GM19328 (cell line): ENCODE data around the gene GFM1.

ENCODE experiments used
- ATAC-seq: cut with Tn5 transposase; IDR thresholded peaks from one replicate; pipeline ENCODE4 v1.9.1; 2021; ENCODE audit warnings: mild to moderate bottlenecking, moderate library complexity; ENCODE audit not compliant: unreplicated experiment

The GFM1 gene

DNA sequence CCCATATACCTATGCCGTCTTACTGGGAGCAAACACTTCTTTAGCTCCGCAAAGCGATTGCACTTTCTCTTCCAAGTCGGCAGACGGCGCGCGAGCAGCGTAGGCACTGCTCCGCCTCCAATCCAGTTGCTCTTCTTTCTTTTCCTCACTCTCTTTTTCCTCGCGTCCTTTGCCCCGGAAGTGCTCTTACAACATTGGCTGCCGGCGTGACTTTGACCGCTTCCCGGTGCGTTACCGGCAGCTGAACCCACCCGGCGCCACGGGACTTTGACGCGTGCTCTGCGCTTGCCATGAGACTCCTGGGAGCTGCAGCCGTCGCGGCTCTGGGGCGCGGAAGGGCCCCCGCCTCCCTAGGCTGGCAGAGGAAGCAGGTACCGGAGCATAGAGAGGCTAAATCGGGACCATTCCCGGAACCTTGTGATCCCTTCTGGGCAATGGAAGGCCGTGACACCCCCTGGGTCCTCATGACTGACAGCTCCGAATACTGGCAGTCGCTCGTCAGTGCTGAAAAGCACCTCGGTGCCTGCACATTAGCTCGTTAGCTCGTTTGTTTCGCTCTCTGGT is at the start of gene GFM1:
Gene GFM1, plus strand, starts transcription at position 183 of the 564 bp plus-strand sequence. Its CDS starts 108 bp downstream, at position 291.
- peak; percentile 98 for ATAC-seq

DNA sequence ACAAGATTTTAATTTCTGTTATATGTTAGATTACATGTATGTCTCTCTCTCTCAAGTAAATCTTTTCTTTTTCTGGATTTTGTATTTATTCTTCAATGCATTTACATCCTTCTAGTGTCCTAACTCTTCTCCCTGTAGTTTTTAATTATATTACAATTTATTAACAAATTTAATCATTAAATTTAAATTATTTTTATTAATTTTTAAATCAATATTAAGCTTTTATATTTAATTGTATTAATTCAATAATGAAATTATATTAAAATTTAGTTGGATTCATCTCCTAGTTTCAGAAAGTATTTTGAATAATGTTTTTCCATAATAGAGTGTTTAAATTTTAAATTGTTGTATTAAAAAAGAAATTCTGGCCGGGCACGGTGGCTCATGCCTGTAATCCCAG is 43.5 kb upstream of the GFM1 start:
- ATAC-seq: no peak

DNA sequence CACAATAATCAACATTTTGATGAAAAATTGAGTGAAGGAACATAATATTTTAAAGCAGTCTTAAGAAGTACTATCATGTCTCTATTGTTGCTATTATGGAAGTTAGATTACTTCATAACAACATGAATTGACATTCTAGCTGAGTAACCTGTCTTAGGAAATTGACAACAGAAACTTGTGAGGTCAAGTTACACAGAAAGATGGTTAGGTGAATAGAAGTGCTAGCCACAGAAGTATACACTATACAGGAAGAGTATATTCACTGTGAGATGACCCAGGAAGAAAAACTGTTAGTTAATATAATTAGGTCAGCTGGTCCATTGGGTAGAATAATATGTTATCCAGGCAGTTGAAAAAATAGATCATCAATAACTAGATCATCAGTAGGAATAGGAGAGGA is 42.1 kb upstream of the GFM1 start:
- ATAC-seq: no peak

DNA sequence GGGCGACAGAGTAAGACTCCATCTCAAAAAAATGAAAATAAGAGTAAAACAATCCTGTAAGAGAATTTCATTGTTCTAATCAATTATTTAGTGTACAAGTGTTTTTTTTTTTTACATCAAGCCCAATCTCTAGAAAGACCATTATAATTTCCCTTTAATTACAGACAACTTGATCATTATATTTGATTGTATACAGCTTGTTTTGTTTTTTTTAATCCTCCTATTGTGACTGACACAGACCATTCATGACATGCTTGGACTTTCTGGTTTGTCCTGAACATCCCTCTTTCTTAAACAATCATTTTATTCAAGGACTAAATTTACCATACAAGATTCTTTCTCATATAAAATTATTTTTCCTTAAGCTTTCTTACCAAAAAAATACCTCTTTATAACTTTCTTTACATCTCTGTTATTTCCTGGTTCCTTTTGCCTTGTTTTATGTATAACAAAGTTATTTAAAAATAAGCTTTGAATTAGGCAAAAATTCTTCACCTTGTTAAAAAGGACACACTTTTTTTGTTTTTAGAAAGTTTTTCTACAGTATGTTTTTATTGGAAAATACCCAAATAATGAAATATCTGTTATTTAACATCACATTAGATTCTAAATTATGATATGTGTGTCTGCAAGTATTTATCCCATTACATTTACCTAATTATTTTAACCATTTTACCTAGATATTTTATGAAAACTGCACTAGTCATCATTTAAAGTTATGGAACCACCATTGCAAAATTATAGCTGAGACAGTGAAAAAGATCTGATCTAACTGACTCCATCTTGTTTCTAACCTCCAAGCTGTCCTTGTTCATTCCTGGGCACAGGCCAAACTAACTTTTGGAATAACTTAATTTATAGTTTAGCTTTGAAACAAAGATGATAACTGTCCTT is 26.1 kb upstream of the GFM1 start:
- ATAC-seq: no peak

DNA sequence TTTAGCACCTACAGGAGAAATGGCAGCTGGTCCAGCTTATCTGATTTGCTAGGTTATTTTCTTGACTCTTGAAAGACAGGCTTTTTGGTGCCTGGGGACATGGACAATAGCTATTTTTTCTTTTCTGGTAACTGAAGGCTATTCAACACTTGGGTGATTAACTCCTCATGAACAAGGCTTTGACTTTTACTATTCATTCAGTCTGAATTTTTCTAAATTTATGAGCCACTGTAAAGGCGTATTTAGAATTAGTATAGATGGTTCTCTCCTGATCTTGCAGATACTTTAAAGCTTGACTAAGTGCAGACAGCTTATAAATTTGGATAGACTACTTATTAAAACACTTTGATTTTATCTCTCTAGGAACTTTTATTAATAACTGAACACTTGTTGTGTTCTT is 18.4 kb upstream of the GFM1 start:
- ATAC-seq: no peak

DNA sequence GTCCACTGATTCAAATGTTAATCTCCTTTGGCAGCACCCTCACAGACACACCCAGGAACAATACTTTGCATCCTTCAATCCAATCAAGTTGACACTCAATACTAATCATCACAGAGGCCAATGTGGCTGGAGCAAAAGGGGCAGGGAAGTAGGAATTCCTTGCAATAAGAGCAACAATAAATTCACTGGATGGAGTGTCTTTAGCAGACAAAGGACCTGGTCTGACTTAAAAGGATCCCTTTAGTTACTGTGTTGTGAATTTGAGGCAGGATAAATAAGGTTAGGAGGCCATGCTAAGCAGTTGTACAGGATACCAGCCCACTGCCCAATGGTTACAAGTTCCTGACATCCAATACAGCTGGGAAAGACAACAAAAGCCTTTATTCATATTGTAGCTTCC is 12.3 kb upstream of the GFM1 start:
- no peak for ATAC-seq

DNA sequence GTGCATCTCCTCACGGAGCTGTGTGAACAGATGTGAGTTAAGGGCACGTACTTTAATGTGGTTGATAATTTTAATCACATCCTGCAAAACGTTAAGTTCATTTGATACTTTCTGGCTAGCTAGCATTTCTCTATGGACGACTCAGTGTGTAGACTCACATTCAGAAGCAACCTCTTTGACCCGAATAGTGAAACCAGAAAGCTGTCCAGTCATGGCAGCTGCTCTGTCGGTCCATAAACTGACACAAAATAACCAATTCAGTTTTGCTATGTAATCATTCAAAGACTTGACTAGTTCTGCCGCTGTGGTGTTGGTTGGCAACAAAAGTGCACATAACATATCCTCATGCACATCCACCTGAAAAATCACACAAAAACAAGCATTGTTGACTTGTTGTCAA is 3.7 kb upstream of the GFM1 start:
- ATAC-seq: no peak

DNA sequence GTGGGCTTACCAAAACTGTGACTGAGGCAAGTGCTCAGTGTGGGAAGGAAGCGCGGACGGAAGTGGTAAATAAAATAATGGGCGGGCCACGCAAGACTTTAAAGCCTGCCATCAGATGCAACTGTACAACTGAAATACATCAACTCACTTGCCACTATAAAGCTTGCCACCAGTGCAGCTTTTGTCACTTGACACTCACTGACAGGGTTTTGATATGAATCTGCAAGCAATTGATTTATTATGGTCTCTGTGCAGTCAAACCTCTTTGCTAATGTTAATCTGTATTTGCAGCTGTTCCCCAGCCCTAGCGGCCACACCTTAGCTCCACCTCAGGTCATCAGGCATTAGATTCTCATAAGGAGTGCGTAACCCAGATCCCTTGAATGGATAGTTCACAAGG is 2.3 kb upstream of the GFM1 start:
- ATAC-seq: no peak

DNA sequence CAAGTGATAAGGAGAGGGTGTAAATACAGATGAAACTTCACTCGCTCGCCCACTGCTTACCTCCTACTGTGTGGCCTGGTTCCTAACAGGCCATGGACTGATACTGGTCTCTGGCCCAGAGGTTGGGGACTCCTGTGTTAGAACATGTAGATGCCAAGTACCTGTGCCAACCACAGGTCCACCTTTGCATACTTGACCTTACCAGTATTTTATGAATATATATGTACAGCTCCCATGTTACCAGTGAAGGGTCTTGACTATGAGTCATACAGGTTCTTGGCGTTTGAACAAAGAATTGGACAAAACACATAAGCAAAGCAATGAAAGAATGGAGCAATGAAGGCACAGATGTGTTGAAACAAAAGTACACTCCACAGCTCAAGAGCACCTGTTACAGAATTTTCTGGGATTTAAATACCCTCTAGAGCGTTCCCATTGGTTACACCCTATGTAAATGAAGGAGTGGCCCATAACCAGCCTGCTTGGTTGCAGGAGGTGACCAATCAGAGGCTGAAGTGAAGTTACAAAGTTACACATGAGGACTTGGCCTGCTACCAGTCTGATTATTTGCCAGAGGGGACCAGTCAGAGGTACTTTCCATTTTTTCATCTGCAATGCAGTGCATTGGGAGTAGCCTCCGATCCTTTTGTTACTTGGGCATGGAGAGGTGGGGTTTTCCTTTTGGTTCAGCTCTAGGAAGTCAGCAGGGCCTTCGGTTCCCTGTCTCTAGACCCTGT is 1.7 kb upstream of the GFM1 start:
- no peak for ATAC-seq

DNA sequence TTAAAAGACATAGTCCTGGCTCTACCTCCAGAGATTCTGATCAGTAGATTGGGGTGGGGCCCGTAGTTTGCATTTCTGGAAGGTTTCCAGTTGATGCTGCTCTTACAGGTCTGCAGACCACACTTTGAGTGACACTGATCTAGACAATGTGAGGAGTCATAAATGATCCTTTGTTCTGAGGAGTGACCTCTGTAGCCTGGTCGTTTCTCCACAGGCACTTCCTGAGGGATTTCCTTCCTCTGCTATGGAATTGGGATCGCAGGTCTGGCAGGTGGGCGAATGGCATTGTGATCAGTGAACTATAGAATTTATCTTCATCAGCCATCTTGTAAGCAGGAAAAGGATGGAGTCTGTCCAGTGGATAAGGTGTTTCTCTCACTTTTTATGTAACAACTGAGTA is 5.5 kb downstream of the GFM1 start:
- no peak for ATAC-seq

DNA sequence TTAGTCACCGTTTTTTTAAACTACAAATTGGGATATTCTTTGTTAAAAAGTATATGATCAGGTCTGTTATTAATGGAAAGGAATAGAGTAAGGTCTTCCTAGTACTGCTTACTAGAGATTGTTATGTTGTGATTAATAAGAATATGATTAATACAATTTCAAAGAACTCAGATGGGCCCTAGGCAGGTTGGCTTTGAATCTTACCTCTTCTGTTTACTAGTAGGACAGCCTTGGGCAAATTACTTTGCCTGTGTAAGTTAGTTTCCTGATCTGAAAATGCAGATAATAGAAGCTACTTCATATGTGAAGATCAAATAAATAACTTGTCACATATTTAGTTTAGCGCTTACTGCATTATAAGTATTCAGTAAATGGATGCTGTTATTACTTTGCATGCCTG is 6.9 kb downstream of the GFM1 start:
- ATAC-seq: no peak

DNA sequence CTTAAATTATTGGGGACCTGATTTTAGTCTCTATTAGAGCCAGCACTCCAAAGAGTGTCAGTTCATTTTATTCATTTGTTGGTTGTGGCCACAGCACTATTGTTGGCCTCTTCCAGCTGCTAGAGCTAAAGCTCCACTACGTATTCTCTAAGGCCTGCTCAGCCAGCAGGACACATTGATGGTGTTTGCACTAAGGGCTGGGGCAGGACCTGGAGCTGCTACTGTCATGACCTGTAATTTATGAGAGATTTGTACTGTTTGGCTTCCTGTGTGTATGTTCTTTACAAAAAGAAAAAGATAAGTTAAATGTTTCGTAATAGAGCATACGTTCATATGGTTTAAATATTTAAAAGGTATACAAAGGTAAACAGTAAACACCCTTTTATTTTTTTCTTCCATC is 8.1 kb downstream of the GFM1 start:
- no peak for ATAC-seq

DNA sequence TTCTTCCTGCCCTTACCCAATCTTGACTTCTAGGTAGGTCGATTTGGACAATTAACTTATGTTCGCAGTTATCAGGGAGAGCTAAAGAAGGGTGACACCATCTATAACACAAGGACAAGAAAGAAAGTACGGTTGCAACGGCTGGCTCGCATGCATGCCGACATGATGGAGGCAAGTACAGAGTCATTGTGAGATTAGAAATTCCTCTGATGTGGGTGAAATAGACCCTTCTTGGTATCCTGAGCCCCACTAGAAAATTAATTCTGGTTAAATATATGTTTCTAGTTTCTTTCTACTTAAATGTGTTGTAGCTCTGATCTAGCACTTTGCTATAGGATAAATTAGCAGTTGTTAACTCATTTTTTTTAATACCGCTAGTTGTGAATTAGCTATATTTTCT is 14.6 kb downstream of the GFM1 start:
- no peak for ATAC-seq

DNA sequence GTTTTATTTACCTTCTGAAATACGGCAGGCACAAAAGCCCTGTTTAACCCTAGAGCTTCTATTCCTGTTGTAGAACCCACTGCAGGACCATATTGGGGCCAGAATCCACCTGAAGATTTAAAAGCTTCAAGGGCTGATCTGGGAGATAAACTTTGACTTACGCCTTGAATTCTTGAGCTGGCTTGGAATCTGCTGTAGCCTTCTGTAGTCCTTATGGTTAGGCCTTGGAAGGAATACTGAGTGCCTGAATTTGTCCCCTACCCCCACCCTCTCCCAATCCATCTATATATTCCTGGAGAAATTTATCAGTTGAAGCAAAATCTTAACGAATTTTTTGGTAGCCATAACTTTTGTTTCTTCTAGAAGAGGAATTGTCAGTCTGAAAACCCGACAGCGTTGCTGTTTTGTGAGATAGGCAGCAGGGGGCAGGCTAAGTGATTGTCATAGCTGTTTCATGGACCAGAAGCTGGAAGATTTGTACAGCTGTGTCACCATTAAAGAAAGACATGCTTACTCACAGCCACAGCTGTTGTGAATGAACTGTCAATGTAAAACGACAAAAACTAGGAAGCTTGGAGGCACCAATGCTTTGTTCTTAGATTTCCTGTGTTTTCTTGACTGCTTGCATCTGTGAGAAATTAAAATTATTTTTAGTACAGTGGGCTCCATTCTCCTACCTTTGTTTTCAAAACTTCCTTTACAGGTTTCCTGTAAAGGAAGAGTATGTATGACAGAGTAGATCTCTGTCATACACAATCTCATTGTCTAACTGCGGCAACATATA is 15.3 kb downstream of the GFM1 start:
- peak; percentile 76 for ATAC-seq

DNA sequence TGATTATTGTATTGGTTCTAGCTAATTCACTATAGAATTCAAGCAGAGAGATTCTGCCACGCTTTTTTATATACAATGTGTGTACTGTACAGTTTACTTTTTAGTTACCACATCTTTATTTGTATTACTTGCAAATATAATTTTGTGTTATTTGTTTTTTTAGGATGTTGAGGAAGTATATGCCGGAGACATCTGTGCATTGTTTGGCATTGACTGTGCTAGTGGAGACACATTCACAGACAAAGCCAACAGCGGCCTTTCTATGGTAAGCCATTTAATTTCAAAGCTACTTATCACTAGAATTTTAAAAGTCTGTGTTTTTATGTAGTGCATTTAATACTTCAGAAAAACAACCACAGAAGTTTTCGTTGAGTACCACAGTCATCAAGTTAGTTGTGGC is 16.4 kb downstream of the GFM1 start:
- no peak for ATAC-seq

DNA sequence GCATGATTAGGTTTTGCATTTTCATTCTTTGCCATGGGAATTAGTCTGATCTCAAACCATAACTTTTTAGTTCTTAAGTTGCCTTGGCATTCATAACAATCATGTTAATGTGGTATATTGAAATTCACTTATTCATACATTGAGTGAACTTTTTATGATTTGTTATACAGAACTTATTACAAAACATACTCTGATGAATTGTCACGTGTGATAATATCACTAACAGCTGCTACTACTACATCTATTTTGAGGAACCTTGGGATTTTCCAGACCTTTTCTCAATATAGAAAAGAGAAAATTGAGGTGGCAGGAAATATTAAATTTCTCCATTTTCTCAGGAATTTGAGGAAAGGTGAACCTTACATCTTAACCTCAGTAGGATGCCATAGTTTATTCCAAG is 18.9 kb downstream of the GFM1 start:
- no peak for ATAC-seq

DNA sequence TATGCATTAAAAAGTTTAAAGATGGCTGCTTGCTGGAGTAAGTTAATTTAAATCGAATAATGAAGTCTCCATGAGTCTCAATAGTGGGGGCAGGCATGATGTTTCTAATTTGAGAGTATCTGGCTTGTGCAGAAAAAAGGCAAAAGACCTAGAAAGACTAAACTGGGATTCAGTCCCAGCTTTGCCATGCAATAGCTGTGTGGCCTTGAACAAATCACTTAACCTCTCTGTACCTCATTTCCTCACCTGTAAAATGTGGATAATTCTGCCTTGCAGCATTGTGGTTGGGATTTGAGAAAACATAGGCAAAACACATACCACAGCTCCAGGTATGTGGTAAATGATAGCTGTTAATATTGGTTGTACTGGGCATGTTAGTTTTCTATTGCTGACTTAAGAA is 19.5 kb downstream of the GFM1 start:
- ATAC-seq: no peak

DNA sequence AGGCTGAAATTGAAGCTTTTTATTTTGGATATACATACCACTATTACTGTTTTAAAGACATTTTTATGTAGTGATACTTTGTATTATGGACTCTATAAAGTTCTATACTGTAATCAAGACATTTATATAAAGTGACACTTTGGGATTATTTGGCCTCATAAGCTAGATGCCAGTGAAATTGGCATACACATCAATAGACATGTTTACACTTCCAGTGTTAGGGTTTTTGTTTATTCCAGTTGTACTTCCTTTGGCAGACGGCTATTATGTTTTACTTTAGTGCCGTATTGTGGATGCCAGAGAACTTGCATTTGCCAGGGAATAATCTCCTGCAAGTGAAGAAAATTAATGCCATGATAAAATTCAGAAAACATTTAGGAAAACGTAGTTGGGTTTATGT is 22.1 kb downstream of the GFM1 start:
- no peak for ATAC-seq

DNA sequence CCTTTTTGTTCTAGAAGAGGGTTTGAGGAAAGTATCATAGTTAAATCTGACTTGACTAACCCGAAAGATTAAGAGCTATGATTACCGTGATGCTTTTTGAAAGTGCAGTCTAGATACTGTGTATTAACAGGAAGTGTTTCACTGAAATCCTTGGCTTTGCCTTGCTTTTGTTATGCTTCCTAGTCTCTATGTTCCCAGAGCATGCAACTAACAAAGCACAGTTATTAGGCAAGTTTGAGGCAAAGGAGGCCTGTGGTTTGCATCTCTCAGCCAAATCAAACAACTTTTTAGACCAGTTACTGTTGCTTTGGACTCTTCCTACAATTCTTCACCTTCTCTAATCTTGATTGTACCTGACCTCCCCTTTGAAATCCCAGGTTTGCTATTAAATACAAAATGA is 24.2 kb downstream of the GFM1 start:
- ATAC-seq: no peak

DNA sequence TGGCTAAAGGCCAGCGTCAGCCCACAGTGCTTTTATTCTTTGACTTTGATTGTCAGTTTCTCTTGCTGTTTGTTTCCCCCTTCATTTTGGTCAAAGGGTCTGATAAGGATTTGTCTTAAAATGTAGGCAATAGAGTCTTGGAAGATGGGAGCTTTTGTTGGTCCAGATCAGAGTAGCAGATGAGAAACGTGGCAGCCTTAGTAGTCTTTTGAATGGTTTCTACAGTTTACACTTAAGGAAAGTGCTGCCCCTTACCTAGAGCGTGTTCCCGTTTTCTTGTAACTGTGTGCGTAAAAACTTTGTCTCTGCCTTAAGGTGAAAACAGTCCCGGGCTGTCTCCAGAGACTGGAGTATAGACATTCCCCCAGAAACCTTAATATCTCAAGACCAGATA is 27.5 kb downstream of the GFM1 start:
- no peak for ATAC-seq
